Aorta (tissue), 5 donors: Measurements from ENCODE around the gene ATF6B. TPM values are rescaled to one million over a fixed set of nuclear protein-coding genes. Genes with fewer than 3 reads are reported as not detected.
A peak's percentile ranks its signal among the peaks of the same experiment; 100 is the strongest.

Experiments used
- ATAC-seq: fragments of 200-7000 bp; cut with Tn5 transposase; one replicate; pipeline ENCODE4 v1.9.1; 2022; ENCODE audit warnings: moderate library complexity; ENCODE audit not compliant: low FRiP score
- DNase-seq, 2 donors: peaks; one replicate each; pipeline ENCODE4 v3.0.0-alpha.2; 2020
- H3K27ac ChIP-seq, 2 donors: one replicate each; pipeline ENCODE4 v1.5.1; 2013; ENCODE audit warnings: low read length in 2 of 2, mild to moderate bottlenecking in 2 of 2, moderate library complexity in 2 of 2, control low read depth in 1 of 2, inconsistent platforms in 1 of 2, low read depth in 1 of 2
- H3K27me3 ChIP-seq, 2 donors: one replicate each; pipeline ENCODE4 v1.6.1; 2013; ENCODE audit warnings: control low read depth in 1 of 2, low read length in 1 of 2, mild to moderate bottlenecking in 1 of 2, moderate library complexity in 1 of 2; ENCODE audit not compliant: insufficient read depth in 2 of 2, control insufficient read depth in 1 of 2
- H3K36me3 ChIP-seq, 2 donors: one replicate each; pipeline ENCODE4 v1.6.1; 2013; ENCODE audit warnings: control low read depth in 1 of 2, low read length in 1 of 2, mild to moderate bottlenecking in 1 of 2; ENCODE audit not compliant: insufficient read depth in 2 of 2, control insufficient read depth in 1 of 2
- H3K4me1 ChIP-seq, 2 donors: one replicate each; pipeline ENCODE4 v1.6.1; 2013; ENCODE audit warnings: low read length in 2 of 2, control low read depth in 1 of 2, mild to moderate bottlenecking in 1 of 2, moderate library complexity in 1 of 2; ENCODE audit not compliant: insufficient read depth in 2 of 2, control insufficient read depth in 1 of 2
- H3K4me3 ChIP-seq, 2 donors: one replicate each; pipeline ENCODE4 v1.5.1; 2013; ENCODE audit warnings: low read length in 2 of 2, control low read depth in 1 of 2, mild to moderate bottlenecking in 1 of 2
- H3K9me3 ChIP-seq: one replicate; pipeline ENCODE4 v1.6.1; 2013; ENCODE audit warnings: mild to moderate bottlenecking, low read length; ENCODE audit not compliant: control insufficient read depth
- WGBS, 2 donors: extraction: QIAGEN DNeasy Blood & Tissue Kit; methylation state at CpG; one replicate each; pipeline ENCODE4 v1.1.7; 2013; 5-methylcytosine and 5-hydroxymethylcytosine counted together
- intact Hi-C, 2 donors: fragments of 100-400 bp; cut with DNase I; formaldehyde crosslinking; loops; one replicate each; pipeline versions ENCODE4 v1.14.2 to v1.15.0; 2022
- polyA plus RNA-seq, 2 donors: library from polyadenylated mRNA; stranded (reverse); fragments of 200-250 nt; gene quantifications; one replicate each; pipeline ENCODE4 v1.2.3, GENCODE V29; 2013
- total RNA-seq, 2 donors: library from RNA; stranded (reverse); fragmentation: NEBNext Ultra II Directional; extraction: Animal tissue kit (Norgen Biotek cat#: 25700); gene quantifications; one replicate each; pipeline ENCODE4 v1.2.1, GENCODE V29; 2021
- donor health status: healthy with polysubstance abuse.
- donor health status: Bipolar disorder and iron deficiency.
- donor health status: DM: no; HTN: no; CAD: no.
- donor health status: DM: no; HTN: no; CAD: no.
- donor health status: DM: yes; HTN: yes; CAD: no.

The ATF6B gene
- total and polyA plus RNA-seq, 4 donors: 12.9 to 93.1 (median 73.5) TPM

GRCh38 chr6:32113386-32114352, 14.4 kb downstream of the ATF6B start:
- WGBS, 2 donors: 50 to 52% methylated on average over 9 of the region's 9 CpGs
- Histone ChIP-seq H3K36me3 (peaks cover 0 to 8% of the 10 kb centered on the region in 2 donors), H3K4me1 (no peaks in the 10 kb centered on the region), H3K27me3 (no peaks in the 10 kb centered on the region), H3K4me3 (no peak overlapping the region), H3K27ac (peak overlapping the region in 1 of 2 donors; percentile 57), H3K9me3 (no peaks in the 10 kb centered on the region)
- peak; percentile 90 for ATAC-seq
- DNase-seq: peak; percentile 94 to 95
- intact Hi-C loops: loop anchor here in 1 of 2 donors (1.0 to 10.0 kb wide), 2 partner anchors 65 to 141 kb away; no protein-coding TSS in a partner anchor

- H3K27ac ChIP-seq: peak overlapping the region in 1 of 2 donors; percentile 54
- no peaks in the 10 kb centered on the region for H3K27me3 ChIP-seq
- peaks cover 0 to 4% of the 10 kb centered on the region in 2 donors for H3K4me1 ChIP-seq
- 60% methylated on average over 9 of the region's 9 CpGs for WGBS, 2 donors
- ATAC-seq (no peak), DNase-seq (peak in 1 of 2 donors; percentile 80)
- intact Hi-C loops: loop anchor here in 1 of 2 donors (10.0 kb wide), 1 partner anchor 142 kb away; no protein-coding TSS in a partner anchor
- H3K36me3 ChIP-seq: peaks cover 0 to 6% of the 10 kb centered on the region in 2 donors
- no peaks in the 10 kb centered on the region for H3K9me3 ChIP-seq
- no peak overlapping the region for H3K4me3 ChIP-seq
These were observed 15.5 kb downstream of the ATF6B start for GRCh38 chr6:32112431-32112980.

- no peak overlapping the region for H3K4me3 ChIP-seq
- H3K4me1 ChIP-seq: peaks cover 0 to 5% of the 10 kb centered on the region in 2 donors
- no peak for ATAC-seq
- H3K27ac ChIP-seq: peak overlapping the region in 1 of 2 donors; percentile 30
- intact Hi-C loops: loop anchor here in 1 of 2 donors (10.0 kb wide), 1 partner anchor 143 kb away; no protein-coding TSS in a partner anchor
- peaks cover 0 to 3% of the 10 kb centered on the region in 2 donors for H3K36me3 ChIP-seq
- H3K27me3 ChIP-seq: no peaks in the 10 kb centered on the region
- H3K9me3 ChIP-seq: no peaks in the 10 kb centered on the region
- 41 to 44% methylated on average over 7 of the region's 7 CpGs for WGBS, 2 donors
- DNase-seq: peak in 1 of 2 donors; percentile 55
These were observed 16.5 kb downstream of the ATF6B start for GRCh38 chr6:32111424-32112066.

- no peaks in the 10 kb centered on the region for H3K36me3 ChIP-seq
- ATAC-seq (no peak), DNase-seq (peak; percentile 59 to 79)
- peaks cover 0 to 5% of the 10 kb centered on the region in 2 donors for H3K4me1 ChIP-seq
- no peak overlapping the region for H3K27ac ChIP-seq
- no peak overlapping the region for H3K4me3 ChIP-seq
- H3K9me3 ChIP-seq: no peaks in the 10 kb centered on the region
- 16 to 24% methylated on average over 7 of the region's 7 CpGs for WGBS, 2 donors
- no peaks in the 10 kb centered on the region for H3K27me3 ChIP-seq
- intact Hi-C loops: loop anchor here in 1 of 2 donors (10.0 kb wide), 1 partner anchor 144 kb away; no protein-coding TSS in a partner anchor
These were observed 17.4 kb downstream of the ATF6B start for GRCh38 chr6:32110632-32111031.

GRCh38 chr6:32109765-32110160, 18.3 kb downstream of the ATF6B start:
- intact Hi-C loops: loop anchor here in 1 of 2 donors (10.0 kb wide), 1 partner anchor 145 kb away; no protein-coding TSS in a partner anchor
- peaks cover 0 to 5% of the 10 kb centered on the region in 2 donors for H3K4me1 ChIP-seq

GRCh38 chr6:32109114-32109764, 18.8 kb downstream of the ATF6B start, which contains the start of gene TNXB:
TSS of gene TNXB (minus strand) at chr6:32109338. CDS start at chr6:32098198, 11,140 bp downstream.
- ATAC-seq: peak; percentile 28

More at GRCh38 chr6:32109765-32110160, 18.3 kb downstream of the ATF6B start:
- Histone ChIP-seq H3K9me3 (no peaks in the 10 kb centered on the region), H3K27me3 (no peaks in the 10 kb centered on the region), H3K36me3 (no peaks in the 10 kb centered on the region), H3K27ac (peak overlapping the region in 1 of 2 donors; percentile 27), H3K4me3 (no peak overlapping the region)
- DNase-seq (no peak), ATAC-seq (no peak)
- WGBS, 2 donors: 60 to 70% methylated on average over 6 of the region's 6 CpGs

GRCh38 chr6:32108727-32109113, 19.3 kb downstream of the ATF6B start:
- Histone ChIP-seq H3K9me3 (no peaks in the 10 kb centered on the region), H3K4me3 (peak overlapping the region in 1 of 2 donors; percentile 1), H3K4me1 (peaks cover 0 to 5% of the 10 kb centered on the region in 2 donors), H3K36me3 (no peaks in the 10 kb centered on the region), H3K27ac (peak overlapping the region in 1 of 2 donors; percentile 4), H3K27me3 (no peaks in the 10 kb centered on the region)
- ATAC-seq (peak; percentile 20), DNase-seq (no peak)
- WGBS, 2 donors: 8 to 10% methylated on average over 6 of the region's 6 CpGs
- intact Hi-C loops: no loop called here

More at GRCh38 chr6:32109114-32109764, 18.8 kb downstream of the ATF6B start, which contains the start of gene TNXB:
- peak within 1 kb of the TSS in 1 of 2 donors; percentile 1 for H3K4me3 ChIP-seq
- H3K27ac ChIP-seq: peak within 1 kb of the TSS; percentile 27 to 31
- H3K36me3 ChIP-seq: no peaks in the 10 kb centered on the region
- DNase-seq: peak; percentile 53 to 78
- peaks cover 0 to 5% of the 10 kb centered on the region in 2 donors for H3K4me1 ChIP-seq
- 7 to 11% methylated on average over 11 to 12 of the region's 12 CpGs for WGBS, 2 donors
- intact Hi-C loops: no loop called here
- no peaks in the 10 kb centered on the region for H3K9me3 ChIP-seq
- no peaks in the 10 kb centered on the region for H3K27me3 ChIP-seq
